ENCODE data around the gene IFI44L.
A peak's percentile ranks its signal among the peaks of the same experiment; 100 is the strongest.

The IFI44L gene

GRCh38 chr1:78622548-78622947 is 2.3 kb downstream of the IFI44L start:
- Histone ChIP-seq H3K4me1 (ENCODE audit: insufficient read depth, low read length) (peaks cover 35% of the 10 kb centered on the region), H3K9ac (ENCODE audit: low read depth, low read length) (no peak overlapping the region)

GRCh38 chr1:78624035-78624434 is 3.8 kb downstream of the IFI44L start:
- no peak for DNase-seq
- H3K9me3 ChIP-seq (ENCODE audit: insufficient read depth, low read length, severe bottlenecking): no peaks in the 10 kb centered on the region
- H3K79me2 ChIP-seq (ENCODE audit: insufficient read depth, low read length): peaks cover 3% of the 10 kb centered on the region; the same call in 1 of the 2 replicates
- H2AFZ ChIP-seq (ENCODE audit: low read depth, low read length): no peak overlapping the region
- TF ChIP-seq CTCF (IDR thresholded peaks at IDR 0.05; ENCODE audit: borderline replicate concordance, extremely low read depth, low read length, poor library complexity, severe bottlenecking): no peak
- no peak for TF ChIP-seq EZH2 (IDR thresholded peaks at IDR 0.05; ENCODE audit: borderline replicate concordance, low read depth, low read length, severe bottlenecking)
- no peak overlapping the region for H3K27ac ChIP-seq (ENCODE audit: low read length)
- peaks cover 31% of the 10 kb centered on the region for H3K4me1 ChIP-seq (ENCODE audit: insufficient read depth, low read length)
- no peaks in the 10 kb centered on the region for H4K20me1 ChIP-seq (ENCODE audit: insufficient read depth, low read length)
- no peaks in the 10 kb centered on the region for H3K27me3 ChIP-seq (ENCODE audit: insufficient read depth, low read length, poor library complexity)
- no peak overlapping the region for H3K9ac ChIP-seq (ENCODE audit: low read depth, low read length)
- H3K4me2 ChIP-seq (ENCODE audit: insufficient read depth, low read length): no peak overlapping the region
- no peak overlapping the region for H3K4me3 ChIP-seq (ENCODE audit: low read depth in 1 of 2, low read length in 2 of 2)
- no peaks in the 10 kb centered on the region for H3K36me3 ChIP-seq (ENCODE audit: insufficient read depth, low read length)
- no peak for ATAC-seq (ENCODE audit: insufficient read depth, low read depth)

More at GRCh38 chr1:78622548-78622947, 2.3 kb downstream of the IFI44L start:
- H3K36me3 ChIP-seq (ENCODE audit: insufficient read depth, low read length): no peaks in the 10 kb centered on the region
- H3K79me2 ChIP-seq (ENCODE audit: insufficient read depth, low read length): peaks cover 3% of the 10 kb centered on the region; the same call in 1 of the 2 replicates
- no peaks in the 10 kb centered on the region for H4K20me1 ChIP-seq (ENCODE audit: insufficient read depth, low read length)
- no peak overlapping the region for H3K4me3 ChIP-seq (ENCODE audit: low read depth in 1 of 2, low read length in 2 of 2)
- ATAC-seq (ENCODE audit: insufficient read depth, low read depth) (no peak), DNase-seq (no peak)
- H3K9me3 ChIP-seq (ENCODE audit: insufficient read depth, low read length, severe bottlenecking): no peaks in the 10 kb centered on the region
- H3K4me2 ChIP-seq (ENCODE audit: insufficient read depth, low read length): no peak overlapping the region
- no peak for TF ChIP-seq EZH2 (IDR thresholded peaks at IDR 0.05; ENCODE audit: borderline replicate concordance, low read depth, low read length, severe bottlenecking)
- TF ChIP-seq CTCF (IDR thresholded peaks at IDR 0.05; ENCODE audit: borderline replicate concordance, extremely low read depth, low read length, poor library complexity, severe bottlenecking): no peak
- 0 out of 2 replicates have a peak overlapping the region, but pooled peaks have one; percentile 26 for H2AFZ ChIP-seq (ENCODE audit: low read depth, low read length)
- no peaks in the 10 kb centered on the region for H3K27me3 ChIP-seq (ENCODE audit: insufficient read depth, low read length, poor library complexity)
- H3K27ac ChIP-seq (ENCODE audit: low read length): no peak overlapping the region

- ATAC-seq (ENCODE audit: insufficient read depth, low read depth): no peak
- H3K79me2 ChIP-seq (ENCODE audit: insufficient read depth, low read length): peaks cover 2% of the 10 kb centered on the region; the same call in 1 of the 2 replicates
Measured at GRCh38 chr1:78627321-78627720, 7.1 kb downstream of the IFI44L start.

More at GRCh38 chr1:78627321-78627720, 7.1 kb downstream of the IFI44L start:
- TF ChIP-seq CTCF (IDR thresholded peaks at IDR 0.05; ENCODE audit: borderline replicate concordance, extremely low read depth, low read length, poor library complexity, severe bottlenecking) (no peak), EZH2 (IDR thresholded peaks at IDR 0.05; ENCODE audit: borderline replicate concordance, low read depth, low read length, severe bottlenecking) (no peak)
- Histone ChIP-seq H3K4me1 (ENCODE audit: insufficient read depth, low read length) (0 out of 2 replicates have a peak, but pooled peaks cover 5% of the 10 kb centered on the region), H3K9ac (ENCODE audit: low read depth, low read length) (no peak overlapping the region), H4K20me1 (ENCODE audit: insufficient read depth, low read length) (no peaks in the 10 kb centered on the region), H3K27me3 (ENCODE audit: insufficient read depth, low read length, poor library complexity) (no peaks in the 10 kb centered on the region), H3K36me3 (ENCODE audit: insufficient read depth, low read length) (no peaks in the 10 kb centered on the region), H3K9me3 (ENCODE audit: insufficient read depth, low read length, severe bottlenecking) (no peaks in the 10 kb centered on the region), H3K27ac (ENCODE audit: low read length) (no peak overlapping the region), H3K4me2 (ENCODE audit: insufficient read depth, low read length) (no peak overlapping the region), H2AFZ (ENCODE audit: low read depth, low read length) (no peak overlapping the region), H3K4me3 (ENCODE audit: low read depth in 1 of 2, low read length in 2 of 2) (no peak overlapping the region)
- DNase-seq: no peak

Measured in DND-41 (cell line).